CD4-positive, alpha-beta T cell (primary cell): ENCODE data around the gene CGNL1. TPM values are rescaled to one million over a fixed set of nuclear protein-coding genes. Genes with fewer than 3 reads are reported as not detected.

Experiments
- ATAC-seq: fragments of 200-7000 bp; cut with Tn5 transposase; one replicate; pipeline ENCODE4 v1.10.0; 2022; ENCODE audit warnings: mild to moderate bottlenecking; ENCODE audit not compliant: poor library complexity
- CTCF ChIA-PET: fragments of 350-600 bp; sonication (Branson Sonifier 250); formaldehyde crosslinking; loops from one replicate; lab custom pipeline; 2021; ENCODE audit warnings: antibody characterized with exemption, inconsistent platforms; lab: Charles Lee
- POLR2A ChIA-PET: fragments of 350-600 bp; sonication (Branson Sonifier 250); formaldehyde crosslinking; loops from one replicate; lab custom pipeline; 2021; ENCODE audit warnings: antibody characterized with exemption, inconsistent platforms; lab: Charles Lee
- DNase-seq, 14 experiments: peaks; one replicate each; pipeline ENCODE4 v3.0.0-alpha.2; 2013 to 2020; ENCODE audit warnings: mixed read lengths in 2 of 14
- H3K27ac ChIP-seq, 2 donors: one replicate each; pipeline versions ENCODE4 v1.5.1 to v1.7.0; 2013; ENCODE audit warnings: low read length in 2 of 2, low read depth in 1 of 2, mild to moderate bottlenecking in 1 of 2
- H3K27me3 ChIP-seq, 2 experiments: 1 replicate in 1 of 2; 2 replicates in 1 of 2; pipeline versions ENCODE4 v1.6.1 to v1.7.0; 2013; ENCODE audit warnings: low read length in 2 of 2, control low read depth in 1 of 2, mild to moderate bottlenecking in 1 of 2, moderate library complexity in 1 of 2; ENCODE audit not compliant: insufficient read depth in 2 of 2, control insufficient read depth in 1 of 2
- H3K36me3 ChIP-seq: one replicate; pipeline ENCODE4 v1.6.1; 2013; ENCODE audit warnings: low read length, control low read depth; ENCODE audit not compliant: insufficient read depth
- H3K4me1 ChIP-seq: one replicate; pipeline ENCODE4 v1.6.1; 2013; ENCODE audit warnings: low read length, control low read depth; ENCODE audit not compliant: insufficient read depth
- H3K4me3 ChIP-seq: one replicate; pipeline ENCODE4 v1.5.1; 2013; ENCODE audit warnings: mild to moderate bottlenecking, low read length, moderate library complexity
- H3K9me3 ChIP-seq, 2 experiments: 1 replicate in 1 of 2; 2 replicates in 1 of 2; pipeline versions ENCODE4 v1.6.1 to v1.7.0; 2013; ENCODE audit warnings: low read length in 2 of 2, mild to moderate bottlenecking in 2 of 2, control low read depth in 1 of 2, moderate library complexity in 1 of 2; ENCODE audit not compliant: control insufficient read depth in 1 of 2, insufficient read depth in 1 of 2
- H3K27ac Mint-ChIP-seq: one replicate; pipeline ENCODE4 v1.8.0; 2020; ENCODE audit warnings: mixed read lengths
- H3K27me3 Mint-ChIP-seq: one replicate; pipeline ENCODE4 v1.8.0; 2021; ENCODE audit warnings: mixed read lengths
- H3K36me3 Mint-ChIP-seq: one replicate; pipeline ENCODE4 v1.8.0; 2021; ENCODE audit warnings: low read depth, mixed read lengths
- H3K4me1 Mint-ChIP-seq: one replicate; pipeline ENCODE4 v1.8.0; 2021; ENCODE audit warnings: low read depth, mixed read lengths
- H3K4me3 Mint-ChIP-seq: one replicate; pipeline ENCODE4 v1.8.0; 2020; ENCODE audit warnings: mild to moderate bottlenecking, mixed read lengths
- H3K9me3 Mint-ChIP-seq: one replicate; pipeline ENCODE4 v1.8.0; 2020; ENCODE audit warnings: mixed read lengths
- CTCF ChIP-seq: fragments of 200-600 bp; IDR thresholded peaks from one replicate; pipeline ENCODE4 v1.8.0; 2022; ENCODE audit warnings: antibody characterized with exemption, mild to moderate bottlenecking
- intact Hi-C, 2 experiments: fragments of 100-400 bp; cut with DNase I in 1 of 2; cut with micrococcal nuclease in 1 of 2; formaldehyde crosslinking; loops; one replicate each; pipeline versions ENCODE4 v1.15.1 to v1.9.0; 2023 to 2025; cut with DNase I, micrococcal nuclease
- total RNA-seq, 174 experiments: library from RNA in 2 of 174; stranded (reverse) in 2 of 174; gene quantifications; one replicate each; pipeline ENCODE4 v1.2.3 and lab custom pipeline; 2021 to 2026

The CGNL1 gene
- total RNA-seq, 2 experiments from 2014 or later, result not detected

GRCh38 chr15:57506422-57506821, 130.1 kb downstream of the CGNL1 start:
- H3K27ac ChIP-seq, result no peak overlapping the region
- no peaks in the 10 kb centered on the region for H3K4me1 ChIP-seq
- ChIA-PET POLR2A (no interaction called here), CTCF (no interaction called here)
- ATAC-seq (no peak), DNase-seq (no peak)
- no peaks in the 10 kb centered on the region for H3K27me3 Mint-ChIP-seq
- no peaks in the 10 kb centered on the region for H3K36me3 Mint-ChIP-seq
- no peak overlapping the region for H3K27ac Mint-ChIP-seq
- intact Hi-C loops, result no loop called here
- no peak overlapping the region for H3K4me3 ChIP-seq
- H3K36me3 ChIP-seq, result no peaks in the 10 kb centered on the region
- H3K4me3 Mint-ChIP-seq, result no peak overlapping the region
- H3K9me3 ChIP-seq, result no peaks in the 10 kb centered on the region
- H3K4me1 Mint-ChIP-seq, result no peaks in the 10 kb centered on the region
- TF ChIP-seq CTCF, result no peak
- H3K27me3 ChIP-seq, result no peaks in the 10 kb centered on the region
- H3K9me3 Mint-ChIP-seq, result no peaks in the 10 kb centered on the region

GRCh38 chr15:57507111-57507510, 130.8 kb downstream of the CGNL1 start:
- TF ChIP-seq CTCF, result no peak
- no peak overlapping the region for H3K27ac ChIP-seq
- H3K36me3 ChIP-seq, result no peaks in the 10 kb centered on the region
- intact Hi-C loops, result no loop called here
- no peak overlapping the region for H3K27ac Mint-ChIP-seq
- CTCF ChIA-PET, result no interaction called here
- H3K4me3 Mint-ChIP-seq, result no peak overlapping the region
- H3K9me3 Mint-ChIP-seq, result no peaks in the 10 kb centered on the region
- DNase-seq (no peak), ATAC-seq (no peak)
- no peaks in the 10 kb centered on the region for H3K27me3 ChIP-seq
- H3K4me1 ChIP-seq, result no peaks in the 10 kb centered on the region
- H3K4me3 ChIP-seq, result no peak overlapping the region
- POLR2A ChIA-PET, result no interaction called here
- H3K9me3 ChIP-seq, result no peaks in the 10 kb centered on the region
- H3K4me1 Mint-ChIP-seq, result no peaks in the 10 kb centered on the region
- H3K36me3 Mint-ChIP-seq, result no peaks in the 10 kb centered on the region
- H3K27me3 Mint-ChIP-seq, result no peaks in the 10 kb centered on the region

GRCh38 chr15:57509126-57509525, 132.8 kb downstream of the CGNL1 start:
- H3K4me1 ChIP-seq, result no peaks in the 10 kb centered on the region
- H3K27ac ChIP-seq, result no peak overlapping the region
- Mint-ChIP-seq H3K36me3 (no peaks in the 10 kb centered on the region), H3K4me3 (no peak overlapping the region), H3K4me1 (no peaks in the 10 kb centered on the region), H3K27ac (no peak overlapping the region), H3K9me3 (no peaks in the 10 kb centered on the region), H3K27me3 (peaks cover 5% of the 10 kb centered on the region)
- DNase-seq, result no peak
- no peaks in the 10 kb centered on the region for H3K36me3 ChIP-seq
- intact Hi-C loops, result no loop called here
- ChIA-PET CTCF (no interaction called here), POLR2A (no interaction called here)
- TF ChIP-seq CTCF, result no peak
- no peaks in the 10 kb centered on the region for H3K9me3 ChIP-seq
- no peaks in the 10 kb centered on the region for H3K27me3 ChIP-seq
- ATAC-seq, result no peak
- no peak overlapping the region for H3K4me3 ChIP-seq
